ENCODE data around the gene COLQ.

GRCh38 chr3:15449489-15450224 lies 71.8 kb downstream of the COLQ start:
- TF ChIP-seq POLR2A (IDR thresholded peaks at IDR 0.05): no peak
- no peak for TF ChIP-seq CTCF (IDR thresholded peaks at IDR 0.05)
